Endothelial cell of umbilical vein (primary cell): ENCODE data around the gene JAKMIP1. TPM values are rescaled to one million over a fixed set of nuclear protein-coding genes. Genes with fewer than 3 reads are reported as not detected.

Experiments used
- BruUV-seq: library from RNA; stranded (reverse); fragments of 400-500 nt; replicated peaks from 2 replicates; lab custom pipeline; 2021; lab: Mats Ljungman, UMichigan
- CTCF ChIA-PET: fragments of 300-600, 350-600 bp; sonication (Branson Sonifier 250); formaldehyde crosslinking; loops from one replicate; lab custom pipeline; 2021; ENCODE audit warnings: antibody characterized with exemption, inconsistent platforms; lab: Charles Lee
- POLR2A ChIA-PET: fragments of 300-600, 350-600 bp; sonication (Branson Sonifier 250); formaldehyde crosslinking; loops from one replicate; lab custom pipeline; 2021; ENCODE audit warnings: antibody characterized with exemption, inconsistent platforms; lab: Charles Lee
- DNase-seq: peaks from one replicate; pipeline ENCODE4 v3.0.0-alpha.2; 2011; ENCODE audit warnings: low read depth, low spot score
- FAIRE-seq: peaks from 2 replicates; lab custom pipeline; 2011; peaks lifted over from hg19 to GRCh38; lab: Jason Lieb, UNC
- H2AFZ ChIP-seq: 2 replicates; pipeline ENCODE4 v1.6.0; 2012; ENCODE audit warnings: low read depth, low read length, control low read depth, inconsistent platforms
- H3K27ac ChIP-seq: 2 replicates; pipeline ENCODE4 v1.5.1; 2011; ENCODE audit warnings: low read depth, mild to moderate bottlenecking, control low read depth, low read length, moderate library complexity; ENCODE audit not compliant: insufficient read depth
- H3K27me3 ChIP-seq, 2 experiments: 2 replicates each; pipeline versions ENCODE4 v1.6.0 to v1.6.1; 2011; ENCODE audit warnings: low read length in 2 of 2, mixed read lengths in 1 of 2; ENCODE audit not compliant: control insufficient read depth in 2 of 2, insufficient read depth in 2 of 2
- H3K36me3 ChIP-seq, 2 experiments: 2 replicates in 1 of 2; 3 replicates in 1 of 2; pipeline ENCODE4 v1.5.1; 2011; ENCODE audit warnings: low read length in 2 of 2, mild to moderate bottlenecking in 1 of 2, moderate library complexity in 1 of 2; ENCODE audit not compliant: control insufficient read depth in 2 of 2, insufficient read depth in 2 of 2; ENCODE audit errors: extremely low read depth in 1 of 2
- H3K4me1 ChIP-seq: 3 replicates; pipeline ENCODE4 v1.5.1; 2011; ENCODE audit warnings: mild to moderate bottlenecking, low read length; ENCODE audit not compliant: control insufficient read depth, insufficient read depth; ENCODE audit errors: extremely low read depth
- H3K4me2 ChIP-seq: 2 replicates; pipeline ENCODE4 v1.6.1; 2011; ENCODE audit warnings: low read length, control low read depth, mixed read lengths; ENCODE audit not compliant: insufficient read depth
- H3K4me3 ChIP-seq, 3 experiments: fragments of 200-600 bp in 1 of 3; sonication (generic), shearing (Covaris generic) in 1 of 3; replicated peaks in 1 of 3; 2 replicates each; pipeline ENCODE4 v1.5.1; 2011 to 2016; ENCODE audit warnings: control low read depth in 3 of 3, low read length in 3 of 3, mild to moderate bottlenecking in 2 of 3, inconsistent platforms in 1 of 3, low read depth in 1 of 3, moderate library complexity in 1 of 3; ENCODE audit not compliant: insufficient read depth in 1 of 3
- H3K79me2 ChIP-seq: 2 replicates; pipeline ENCODE4 v1.6.0; 2012; ENCODE audit warnings: low read length, inconsistent platforms; ENCODE audit not compliant: control insufficient read depth, insufficient read depth
- H3K9ac ChIP-seq: replicated peaks from 2 replicates; pipeline ENCODE3; 2011; ENCODE audit warnings: low read length, control low read depth; ENCODE audit not compliant: insufficient read depth; ENCODE audit errors: extremely low read depth
- H3K9me1 ChIP-seq: replicated peaks from 3 replicates; pipeline ENCODE4 v1.6.0; 2011; ENCODE audit warnings: mild to moderate bottlenecking, low read length; ENCODE audit not compliant: control insufficient read depth, insufficient read depth; ENCODE audit errors: extremely low read depth
- H3K9me3 ChIP-seq: replicated peaks from 2 replicates; pipeline ENCODE4 v1.5.1; 2012; ENCODE audit warnings: low read length, inconsistent platforms; ENCODE audit not compliant: control insufficient read depth, insufficient read depth
- H4K20me1 ChIP-seq: replicated peaks from 2 replicates; pipeline ENCODE3; 2011; ENCODE audit warnings: mild to moderate bottlenecking, low read length; ENCODE audit not compliant: control insufficient read depth, insufficient read depth; ENCODE audit errors: extremely low read depth
- CTCF ChIP-seq, 2 donors: IDR thresholded peaks; 1 replicate in 1 of 2; 2 replicates in 1 of 2; pipeline ENCODE4 v1.5.1; 2011; ENCODE audit warnings: low read length in 2 of 2, mild to moderate bottlenecking in 2 of 2, moderate library complexity in 2 of 2, control low read depth in 1 of 2, inconsistent platforms in 1 of 2, low read depth in 1 of 2; ENCODE audit not compliant: insufficient read depth in 1 of 2; ENCODE audit errors: extremely low read depth in 1 of 2
- EZH2 ChIP-seq: IDR thresholded peaks from 2 replicates; pipeline ENCODE4 v1.6.1; 2012; ENCODE audit warnings: borderline replicate concordance, low read depth, mild to moderate bottlenecking, moderate library complexity, low read length, inconsistent platforms; ENCODE audit not compliant: severe bottlenecking
- FOS ChIP-seq: IDR thresholded peaks from 2 replicates; pipeline ENCODE4 v1.6.1; 2011; ENCODE audit warnings: mild to moderate bottlenecking, low read length, moderate library complexity, borderline replicate concordance; ENCODE audit not compliant: insufficient read depth
- GATA2 ChIP-seq: IDR thresholded peaks from 2 replicates; pipeline ENCODE4 v1.7.0; 2011; ENCODE audit warnings: low read depth, mild to moderate bottlenecking, moderate library complexity, mixed read lengths, low read length; ENCODE audit not compliant: insufficient read length, insufficient read depth
- JUN ChIP-seq: IDR thresholded peaks from 2 replicates; pipeline ENCODE4 v1.6.1; 2011; ENCODE audit warnings: borderline replicate concordance, low read depth; ENCODE audit not compliant: insufficient read length, insufficient read depth
- MYC ChIP-seq: IDR thresholded peaks from one replicate; pipeline ENCODE4 v1.6.1; 2011; ENCODE audit warnings: mild to moderate bottlenecking, low read depth, low read length
- POLR2A ChIP-seq: IDR thresholded peaks from 2 replicates; pipeline ENCODE4 v1.6.1; 2012; ENCODE audit warnings: low read depth, mild to moderate bottlenecking, control low read depth, low read length
- POLR2AphosphoS5 ChIP-seq: IDR thresholded peaks from 2 replicates; pipeline ENCODE4 v1.6.1; 2012; ENCODE audit warnings: low read depth, mild to moderate bottlenecking, control low read depth, low read length, moderate library complexity; ENCODE audit not compliant: insufficient read depth
- dilution Hi-C: fragments of 300-500 bp; cut with MboI; formaldehyde crosslinking; loops from one replicate; pipeline ENCODE4 v1.15.0; 2019; ENCODE audit warnings: low sequenced_read_pairs; ENCODE audit not compliant: extremely low pct_ligation_motif_present
- intact Hi-C: fragments of 100-400 bp; cut with micrococcal nuclease; formaldehyde crosslinking; loops from one replicate; pipeline ENCODE4 v1.10.0; 2022
- polyA plus RNA-seq, 4 experiments: library from polyadenylated mRNA; depleted of rRNA in 3 of 4; stranded (reverse) in 3 of 4; unstranded in 1 of 4; fragments of >200 nt; gene quantifications; 2 replicates each; pipeline versions ENCODE4 v1.2.1 to v1.2.3, GENCODE V29; 2011 to 2012; ENCODE audit warnings: missing spikeins in 1 of 4
- total RNA-seq: library from RNA; stranded (reverse); gene quantifications from 2 replicates; pipeline ENCODE4 v1.2.3, GENCODE V29; 2021
- TF ChIP-seq, protein P1 (sequence below): IDR thresholded peaks from 2 replicates; pipeline ENCODE4 v1.6.1; 2011; ENCODE audit not compliant: insufficient read depth, insufficient read length

Gene JAKMIP1
- total and polyA plus RNA-seq, 2 donors (not counting 3 experiments of a cell fraction or from before 2014, with no cell fraction given): not detected

GRCh38 chr4:6235012-6235411, 34.7 kb upstream of the JAKMIP1 start:
- BruUV-seq: no TSS peak
- H3K9me1 ChIP-seq: no peaks in the 10 kb centered on the region
- H4K20me1 ChIP-seq: no peaks in the 10 kb centered on the region
- H3K36me3 ChIP-seq: no peaks in the 10 kb centered on the region
- TF ChIP-seq FOS (no peak), POLR2AphosphoS5 (no peak)
- H3K27me3 ChIP-seq: no peaks in the 10 kb centered on the region
- CTCF ChIA-PET: no interaction called here
- H2AFZ ChIP-seq: no peak overlapping the region
- H3K27ac ChIP-seq: no peak overlapping the region
- no peak overlapping the region for H3K4me2 ChIP-seq
- FAIRE-seq: no peak
- H3K9me3 ChIP-seq: no peaks in the 10 kb centered on the region
- H3K79me2 ChIP-seq: no peaks in the 10 kb centered on the region
- intact Hi-C loops (no loop called here), dilution Hi-C loops (no loop called here)
- H3K4me3 ChIP-seq: no peak overlapping the region
- H3K9ac ChIP-seq: no peak overlapping the region
- POLR2A ChIA-PET: no interaction called here
- no peak for DNase-seq
- H3K4me1 ChIP-seq: no peaks in the 10 kb centered on the region

- Histone ChIP-seq H3K9me3 (no peaks in the 10 kb centered on the region), H2AFZ (no peak overlapping the region), H3K27ac (no peak overlapping the region), H3K27me3 (no peaks in the 10 kb centered on the region), H3K9me1 (no peaks in the 10 kb centered on the region), H3K36me3 (no peaks in the 10 kb centered on the region), H3K4me1 (no peaks in the 10 kb centered on the region), H3K9ac (no peak overlapping the region), H3K4me2 (no peak overlapping the region), H3K79me2 (no peaks in the 10 kb centered on the region), H4K20me1 (no peaks in the 10 kb centered on the region), H3K4me3 (no peak overlapping the region)
- no peak for FAIRE-seq
- intact Hi-C loops (no loop called here), dilution Hi-C loops (no loop called here)
- POLR2A ChIA-PET: no interaction called here
- BruUV-seq: no TSS peak
- DNase-seq: no peak
- TF ChIP-seq, protein P1, sequence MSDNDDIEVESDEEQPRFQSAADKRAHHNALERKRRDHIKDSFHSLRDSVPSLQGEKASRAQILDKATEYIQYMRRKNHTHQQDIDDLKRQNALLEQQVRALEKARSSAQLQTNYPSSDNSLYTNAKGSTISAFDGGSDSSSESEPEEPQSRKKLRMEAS: no peak
- TF ChIP-seq CTCF (IDR thresholded peaks at IDR 0.05; ENCODE audit: extremely low read depth in 1 of 2, insufficient read depth in 1 of 2, low read depth in 1 of 2, low read length in 2 of 2) (no peak), JUN (no peak), POLR2AphosphoS5 (no peak), GATA2 (no peak), FOS (no peak), EZH2 (no peak), MYC (no peak), POLR2A (no peak)
- CTCF ChIA-PET: no interaction called here
Observed at GRCh38 chr4:6233929-6234328, 33.6 kb upstream of the JAKMIP1 start.
